GM21576 (cell line): ENCODE results near the gene NAB2.
A peak's percentile ranks its signal among the peaks of the same experiment; 100 is the strongest.
"Not testable (repeated sequence)": the region's sequence is repeated elsewhere in the genome, so short reads cannot be mapped to it uniquely, and the experiment has no call there.

Experiments used
- ATAC-seq: cut with Tn5 transposase; IDR thresholded peaks from one replicate; pipeline ENCODE4 v1.9.1; 2021; ENCODE audit warnings: mild to moderate bottlenecking, moderate library complexity; ENCODE audit not compliant: unreplicated experiment

NAB2 gene, protein sequence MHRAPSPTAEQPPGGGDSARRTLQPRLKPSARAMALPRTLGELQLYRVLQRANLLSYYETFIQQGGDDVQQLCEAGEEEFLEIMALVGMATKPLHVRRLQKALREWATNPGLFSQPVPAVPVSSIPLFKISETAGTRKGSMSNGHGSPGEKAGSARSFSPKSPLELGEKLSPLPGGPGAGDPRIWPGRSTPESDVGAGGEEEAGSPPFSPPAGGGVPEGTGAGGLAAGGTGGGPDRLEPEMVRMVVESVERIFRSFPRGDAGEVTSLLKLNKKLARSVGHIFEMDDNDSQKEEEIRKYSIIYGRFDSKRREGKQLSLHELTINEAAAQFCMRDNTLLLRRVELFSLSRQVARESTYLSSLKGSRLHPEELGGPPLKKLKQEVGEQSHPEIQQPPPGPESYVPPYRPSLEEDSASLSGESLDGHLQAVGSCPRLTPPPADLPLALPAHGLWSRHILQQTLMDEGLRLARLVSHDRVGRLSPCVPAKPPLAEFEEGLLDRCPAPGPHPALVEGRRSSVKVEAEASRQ

DNA sequence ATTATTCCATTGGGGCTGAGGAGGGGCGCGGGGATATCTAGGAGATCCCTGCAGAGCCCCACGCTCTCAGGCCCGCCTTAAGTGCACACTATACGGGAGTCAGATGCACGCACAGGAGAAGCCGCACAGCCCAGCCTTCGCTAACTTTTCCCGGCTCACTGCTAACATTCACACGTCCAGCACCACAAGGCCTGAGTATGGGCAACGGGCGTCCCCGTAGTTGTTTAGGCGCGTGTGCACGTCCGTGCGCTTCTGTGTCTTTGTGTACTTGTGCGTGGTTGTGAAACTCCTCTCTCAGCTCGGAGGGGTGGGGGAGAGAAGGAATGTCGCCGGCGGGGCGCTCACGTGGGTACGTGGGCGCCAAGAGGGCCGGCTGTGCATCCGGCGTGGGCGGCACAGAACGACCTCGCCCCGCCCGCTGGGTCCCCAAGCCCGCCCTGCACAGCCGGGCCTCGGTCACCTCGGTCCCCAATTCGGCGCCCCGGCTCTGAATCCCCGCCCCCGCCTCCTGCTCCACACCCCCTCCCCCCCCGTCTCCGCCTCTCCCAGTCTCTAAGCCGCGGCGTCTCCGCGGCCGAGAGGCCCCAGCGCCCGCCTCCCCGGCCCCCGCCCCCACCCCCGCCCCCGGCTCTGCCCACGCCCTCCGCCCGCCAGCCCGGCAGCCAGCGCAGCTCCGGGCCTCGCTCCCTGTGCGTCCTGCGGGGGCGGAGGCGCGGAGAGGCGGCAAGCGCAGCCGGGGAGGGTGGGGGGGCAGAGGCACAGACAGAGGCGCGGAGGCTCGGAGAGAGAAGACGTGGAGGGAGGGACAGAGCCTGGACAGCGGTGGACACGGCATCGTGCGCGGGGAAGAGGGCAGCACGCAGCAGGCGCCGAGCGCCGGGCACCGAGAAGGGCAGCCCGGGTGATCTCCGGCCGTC lies at the start of gene NAB2:
Gene NAB2, plus strand, starts transcription at position 761 of the 917 bp plus-strand sequence. CDS start 158 bp downstream, outside the sequence.
- peak; percentile 52 for ATAC-seq

DNA sequence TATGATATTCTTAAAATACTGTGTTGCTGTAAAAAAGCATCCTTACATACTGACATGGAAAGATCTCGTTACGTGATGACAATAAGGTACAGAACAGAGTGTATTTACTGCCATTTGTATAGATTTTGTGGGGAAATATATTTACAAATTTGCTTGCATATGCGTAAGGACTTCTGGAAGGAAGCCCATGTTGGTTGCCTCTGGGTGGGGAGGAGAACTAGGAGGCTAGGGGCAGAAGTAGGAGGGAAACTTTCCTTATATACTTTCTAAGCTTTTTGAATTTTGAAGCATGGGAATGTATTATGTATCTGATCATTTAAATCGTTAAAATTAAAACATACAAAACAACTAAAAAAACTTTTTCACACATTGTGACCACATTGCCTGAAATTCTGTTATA lies 48.7 kb upstream of the NAB2 start:
- ATAC-seq, result no peak

DNA sequence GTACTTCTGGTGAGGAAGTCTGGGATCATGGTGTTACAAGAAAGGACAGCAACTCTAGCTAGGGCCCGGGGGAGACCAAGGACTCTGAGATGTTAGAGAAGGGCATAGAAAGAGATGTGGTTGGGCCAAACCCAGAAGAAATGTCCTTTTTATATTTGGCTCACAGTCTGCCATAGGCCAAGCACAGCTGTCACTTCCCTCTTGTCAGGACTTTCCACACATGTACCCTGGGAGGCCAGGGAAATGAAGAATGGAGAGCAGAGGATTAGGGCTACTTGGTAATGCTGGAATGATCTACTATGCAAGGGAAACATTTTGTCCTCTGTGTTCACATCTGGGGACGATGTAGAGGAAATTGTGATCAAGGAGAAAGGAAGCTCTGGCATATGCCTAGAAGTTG lies 48.2 kb upstream of the NAB2 start:
- ATAC-seq, result no peak

- ATAC-seq, result no peak
Observed at GRCh38 chr12:57042695-57043094, 46.2 kb upstream of the NAB2 start.

- ATAC-seq, result no peak
Observed at GRCh38 chr12:57044468-57044867, 44.4 kb upstream of the NAB2 start.

GRCh38 chr12:57044889-57045288 lies 44.0 kb upstream of the NAB2 start:
- no peak for ATAC-seq

DNA sequence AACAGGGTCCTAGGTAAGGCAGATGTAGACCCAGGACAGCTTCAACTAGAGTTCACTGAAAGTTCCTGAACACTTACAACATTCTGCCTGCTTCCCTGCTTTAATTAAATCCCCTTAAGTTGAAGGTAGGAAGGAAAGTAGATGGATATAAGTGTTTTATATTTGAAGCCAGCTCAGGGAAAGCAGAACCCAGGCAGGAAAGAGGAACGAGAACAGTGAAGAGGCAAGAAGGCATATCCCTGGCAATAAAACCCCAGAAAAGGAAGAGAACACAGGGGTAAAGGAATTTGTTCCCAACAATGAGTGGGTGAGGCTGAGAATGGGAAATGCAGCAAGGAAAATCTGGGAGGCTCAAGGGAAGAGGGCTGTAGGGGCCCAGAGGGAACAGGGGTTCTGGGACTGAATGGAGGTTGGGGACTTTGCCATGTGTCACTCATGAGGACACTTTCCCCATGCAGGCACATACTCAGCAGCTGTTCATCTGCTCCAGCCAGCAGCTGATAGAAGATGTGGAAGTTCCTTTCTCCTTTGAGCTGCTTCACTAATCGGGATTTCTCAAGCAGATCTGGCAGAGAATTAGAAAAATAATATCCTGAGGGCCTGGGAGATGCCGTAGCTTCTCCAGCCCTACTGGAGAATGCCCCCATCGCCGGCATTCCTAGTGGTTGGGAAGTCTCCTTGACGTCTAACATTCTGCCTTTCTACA lies 42.7 kb upstream of the NAB2 start:
- no peak for ATAC-seq

- ATAC-seq, result no peak
Observed at GRCh38 chr12:57046947-57047890, 41.7 kb upstream of the NAB2 start.

- ATAC-seq, result no peak
Observed at GRCh38 chr12:57047981-57048380, 40.9 kb upstream of the NAB2 start.

DNA sequence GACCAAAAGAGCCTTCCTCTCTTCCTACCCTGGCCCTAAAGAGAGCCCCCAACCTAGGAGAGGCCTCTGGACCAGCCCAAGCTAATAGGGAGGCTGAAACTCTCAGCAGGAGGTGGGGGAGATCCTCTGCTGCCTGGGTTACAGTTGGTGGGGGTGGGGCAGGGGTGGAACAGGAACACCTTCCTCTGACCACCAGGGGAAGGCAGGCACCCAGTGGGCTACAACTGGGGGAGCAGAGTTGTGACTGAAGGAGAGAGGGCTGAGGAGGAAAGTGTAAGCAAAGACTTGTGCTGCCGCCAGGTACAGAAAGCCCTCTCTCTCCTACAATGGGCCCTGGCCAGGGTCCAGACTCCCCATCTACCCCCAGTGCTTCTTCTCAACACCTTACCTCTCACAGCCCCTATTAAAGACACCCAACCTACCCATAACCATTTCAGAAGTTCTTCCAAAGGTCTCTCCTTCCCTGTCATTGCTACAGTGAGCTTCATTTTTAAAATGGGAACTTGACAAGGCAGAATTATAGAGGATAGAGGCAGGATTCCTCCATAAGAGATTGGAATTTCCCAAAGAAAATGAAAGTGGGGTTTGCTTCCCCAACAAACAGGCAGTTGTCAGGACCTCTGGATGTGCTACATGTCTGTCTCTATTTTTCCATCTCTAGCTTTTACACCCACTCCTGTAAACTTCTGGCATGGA lies 40.3 kb upstream of the NAB2 start:
- no peak for ATAC-seq

GRCh38 chr12:57049119-57049446 lies 39.8 kb upstream of the NAB2 start:
- no peak for ATAC-seq

GRCh38 chr12:57049890-57050289 lies 39.0 kb upstream of the NAB2 start, which contains the start of gene MYO1A:
Gene MYO1A (minus strand): TSS chr12:57050129. CDS start chr12:57048323, 1,806 bp downstream.
- ATAC-seq, result no peak

GRCh38 chr12:57051011-57051410 lies 37.9 kb upstream of the NAB2 start:
- no peak for ATAC-seq

- not testable (repeated sequence) for ATAC-seq
Observed at GRCh38 chr12:57053146-57053545, 35.8 kb upstream of the NAB2 start.

- not testable (repeated sequence) for ATAC-seq
Observed at GRCh38 chr12:57053901-57054300, 35.0 kb upstream of the NAB2 start.

DNA sequence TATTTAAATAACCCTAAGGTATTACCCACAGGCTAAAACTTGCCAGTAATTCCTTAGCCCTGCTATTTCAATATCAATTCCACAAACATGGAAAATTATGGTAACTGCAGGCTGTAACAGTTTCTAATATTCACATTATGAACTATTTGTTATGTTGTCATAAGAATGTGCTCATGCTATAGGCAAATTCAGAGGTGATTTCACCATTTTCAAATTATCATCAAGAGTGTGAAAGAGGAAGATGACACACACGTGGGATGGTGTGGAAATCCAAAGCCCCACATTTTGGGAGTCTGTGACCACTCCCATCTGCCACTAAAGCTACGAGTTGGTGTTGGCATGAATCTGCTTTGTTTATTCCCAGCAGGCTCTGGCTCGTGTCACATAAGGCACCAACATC lies 33.1 kb upstream of the NAB2 start:
- no peak for ATAC-seq

GRCh38 chr12:57057067-57057751 lies 31.7 kb upstream of the NAB2 start:
- no peak for ATAC-seq

- ATAC-seq, result no peak
Observed at GRCh38 chr12:57058454-57058853, 30.5 kb upstream of the NAB2 start.
